K562 (cell line): ENCODE data around the gene TTC28. TPM values are rescaled to one million over a fixed set of nuclear protein-coding genes. Genes with fewer than 3 reads are reported as not detected.

ENCODE experiments used
- ATAC-seq: fragments of 200-7000 bp; cut with Tn5 transposase; 3 replicates; pipeline ENCODE4 v1.9.1; 2020; ENCODE audit warnings: moderate library complexity
- BruUV-seq: library from RNA; stranded (reverse); fragments of 400-500 nt; replicated peaks from 2 replicates; lab custom pipeline; 2021; lab: Mats Ljungman, UMichigan
- CTCF ChIA-PET: fragments of 300-600 bp; formaldehyde crosslinking; extraction: SDS; loops from one replicate; lab custom pipeline; 2021; ENCODE audit warnings: low intra/inter-chr PET ratio; lab: Yijun Ruan, JAX
- POLR2A ChIA-PET: fragments of 300-600, 350-650 bp; sonication (Branson Sonifier 250); formaldehyde crosslinking; extraction: SDS; loops from one replicate; lab custom pipeline; 2021; ENCODE audit warnings: antibody characterized with exemption, inconsistent platforms; lab: Yijun Ruan, JAX
- DNase-seq, 4 experiments: peaks; one replicate each; pipeline versions ENCODE4 v3.0.0 to v3.0.0-alpha.2; 2011 to 2018; ENCODE audit warnings: low spot score in 3 of 4, mixed read lengths in 3 of 4; ENCODE audit errors: extremely low read depth in 1 of 4
- FAIRE-seq: peaks from 2 replicates; lab custom pipeline; 2011; peaks lifted over from hg19 to GRCh38; lab: Jason Lieb, UNC
- H2AFZ ChIP-seq: 2 replicates; pipeline ENCODE4 v1.6.0; 2011; ENCODE audit warnings: low read depth, low read length, control low read depth, inconsistent platforms
- H3K27ac ChIP-seq: fragments of 200-600 bp; 3 replicates; pipeline ENCODE4 v1.8.0; 2011; ENCODE audit warnings: low read depth, mild to moderate bottlenecking, control low read depth, inconsistent platforms, low read length, moderate library complexity, mixed read lengths; ENCODE audit errors: extremely low read depth
- H3K27me3 ChIP-seq, 2 experiments: fragments of 300-600 bp in 1 of 2; 2 replicates in 1 of 2; 3 replicates in 1 of 2; pipeline versions ENCODE4 v1.6.0 to v1.8.0; 2011; ENCODE audit warnings: inconsistent platforms in 2 of 2, low read length in 2 of 2, mild to moderate bottlenecking in 1 of 2, mixed read lengths in 1 of 2, moderate library complexity in 1 of 2; ENCODE audit not compliant: control insufficient read depth in 2 of 2, insufficient read depth in 2 of 2
- H3K36me3 ChIP-seq: fragments of 300-600 bp; 3 replicates; pipeline ENCODE4 v1.8.0; 2011; ENCODE audit warnings: mild to moderate bottlenecking, low read length, inconsistent platforms; ENCODE audit not compliant: control insufficient read depth, insufficient read depth
- H3K4me1 ChIP-seq, 2 experiments: fragments of 200-600 bp in 1 of 2; replicated peaks in 1 of 2; 2 replicates in 1 of 2; 3 replicates in 1 of 2; pipeline versions ENCODE4 v1.5.1 to v1.8.0; 2011; ENCODE audit warnings: inconsistent platforms in 2 of 2, low read length in 2 of 2, mild to moderate bottlenecking in 1 of 2, mixed read lengths in 1 of 2, moderate library complexity in 1 of 2; ENCODE audit not compliant: control insufficient read depth in 2 of 2, insufficient read depth in 2 of 2
- H3K4me2 ChIP-seq: 2 replicates; pipeline ENCODE4 v1.6.1; 2011; ENCODE audit warnings: low read length, control low read depth, inconsistent platforms, mixed read lengths; ENCODE audit not compliant: insufficient read depth
- H3K4me3 ChIP-seq: fragments of 200-600 bp; sonication (generic), shearing (Covaris generic); 2 replicates; pipeline ENCODE4 v1.5.1; 2016; ENCODE audit warnings: control low read depth, inconsistent platforms
- H3K79me2 ChIP-seq: fragments of 200-600 bp; 3 replicates; pipeline ENCODE4 v1.8.0; 2011; ENCODE audit warnings: low read length, inconsistent platforms; ENCODE audit not compliant: control insufficient read depth, insufficient read depth
- H3K9ac ChIP-seq, 2 experiments: 2 replicates each; pipeline versions ENCODE4 v1.6.0 to v1.6.1; 2011; ENCODE audit warnings: low read depth in 2 of 2, low read length in 2 of 2, control low read depth in 1 of 2, inconsistent platforms in 1 of 2, mild to moderate bottlenecking in 1 of 2, mixed read lengths in 1 of 2; ENCODE audit not compliant: insufficient read depth in 1 of 2
- H3K9me1 ChIP-seq: one replicate; pipeline ENCODE4 v1.6.0; 2011; ENCODE audit warnings: inconsistent platforms, mild to moderate bottlenecking, low read length, moderate library complexity; ENCODE audit not compliant: control insufficient read depth, insufficient read depth
- H3K9me3 ChIP-seq: replicated peaks from 2 replicates; pipeline ENCODE4 v1.5.1; 2011; ENCODE audit warnings: low read depth, low read length, inconsistent platforms; ENCODE audit not compliant: control insufficient read depth, insufficient read depth
- H4K20me1 ChIP-seq: replicated peaks from 2 replicates; pipeline ENCODE4 v1.6.1; 2011; ENCODE audit warnings: low read length, inconsistent platforms, mixed read lengths; ENCODE audit not compliant: control insufficient read depth, insufficient read depth
- ADNP ChIP-seq: fragments of 200-800 bp; sonication (Bioruptor generic); IDR thresholded peaks from 2 replicates; pipeline ENCODE4 v1.6.1; 2016; ENCODE audit warnings: missing genetic modification characterization, missing compliant biosample characterization
- BRCA1 ChIP-seq, 2 experiments: fragments of 450-650 bp in 1 of 2; sonication (generic) in 1 of 2; formaldehyde crosslinking in 1 of 2; IDR thresholded peaks; 2 replicates each; pipeline versions ENCODE4 v1.5.0 to v1.6.1; 2017 to 2020; ENCODE audit warnings: mild to moderate bottlenecking in 1 of 2, missing genetic modification reagents in 1 of 2
- C11orf30 ChIP-seq: fragments of 450-650 bp; IDR thresholded peaks from 2 replicates; pipeline ENCODE4 v1.6.1; 2016; ENCODE audit warnings: low read depth, mild to moderate bottlenecking
- CTBP1 ChIP-seq: fragments of 450-650 bp; IDR thresholded peaks from 2 replicates; pipeline ENCODE4 v1.6.1; 2016; ENCODE audit warnings: borderline replicate concordance
- FOXJ2 ChIP-seq: fragments of 200-800 bp; sonication (Bioruptor generic); IDR thresholded peaks from 2 replicates; pipeline ENCODE4 v1.6.1; 2016; ENCODE audit warnings: missing genetic modification characterization, missing compliant biosample characterization
- MAFG ChIP-seq: fragments of 450-650 bp; conservative IDR thresholded peaks from 2 replicates; pipeline ENCODE4 v1.6.1; 2016; ENCODE audit warnings: missing genetic modification characterization, missing compliant biosample characterization
- MTA2 ChIP-seq: fragments of 450-650 bp; IDR thresholded peaks from 2 replicates; pipeline ENCODE4 v1.6.1; 2016; ENCODE audit warnings: low read depth
- U2AF2 ChIP-seq: fragments of 200-400 bp; formaldehyde crosslinking; optimal IDR thresholded peaks from 2 replicates; pipeline ENCODE3; 2017; ENCODE audit warnings: low read depth, mild to moderate bottlenecking, low read length
- ZNF316 ChIP-seq: fragments of 450-650 bp; IDR thresholded peaks from 2 replicates; pipeline ENCODE4 v1.6.1; 2016
- ZNF609 ChIP-seq: sonication (generic); formaldehyde crosslinking; IDR thresholded peaks from 2 replicates; pipeline ENCODE4 v1.8.1; 2023; ENCODE audit warnings: missing genetic modification reagents, mild to moderate bottlenecking, borderline replicate concordance
- WGBS: fragments of 100-300 bp; shearing (Covaris generic); methylation state at CpG from one replicate; pipeline ENCODE4 v1.1.6; 2016; ENCODE audit warnings: low coverage, mixed read lengths; ENCODE audit not compliant: insufficient coverage; ENCODE audit errors: missing lambda C conversion rate; 5-methylcytosine and 5-hydroxymethylcytosine counted together
- in situ Hi-C: fragments of 300-500 bp; cut with MboI; formaldehyde crosslinking; loops from 4 replicates; pipeline ENCODE4 v1.15.0; 2018; ENCODE audit warnings: inconsistent platforms, mixed read lengths
- intact Hi-C: fragments of 100-400 bp; cut with micrococcal nuclease; formaldehyde crosslinking; loops from 2 replicates; pipeline ENCODE4 v1.14.2; 2022
- polyA plus RNA-seq, 8 experiments: library from polyadenylated mRNA; depleted of rRNA in 4 of 8; stranded (reverse) in 5 of 8; unstranded in 3 of 8; fragments of >200 nt; fragmentation: Nextera tagmentation in 2 of 8; fragmentation: Illumina TruSeq in 1 of 8; extraction: Ambion mirVana in 2 of 8; extraction: Trizol in 1 of 8; gene quantifications; 2 replicates each; pipeline versions ENCODE4 v1.2.1 to v1.2.3, GENCODE V29; 2011 to 2014; ENCODE audit warnings: inconsistent platforms in 1 of 8, missing spikeins in 1 of 8
- total RNA-seq, 7 experiments: library from RNA; depleted of rRNA in 6 of 7; stranded (reverse); fragments of >200 nt in 6 of 7; fragmentation: Illumina TruSeq in 2 of 7; extraction: Trizol in 2 of 7; gene quantifications; 2 replicates each; pipeline versions ENCODE4 v1.2.1 to v1.2.3, GENCODE V29; 2011 to 2021; ENCODE audit warnings: low replicate concordance in 1 of 7

The TTC28 gene
- total and polyA plus RNA-seq, 9 of the 15 experiments (the other 6 are each of a cell fraction or from before 2014, with no cell fraction given), result 0.22 to 10.7 (median 3.1) TPM

- Histone ChIP-seq H3K36me3 (no peaks in the 10 kb centered on the region), H3K4me2 (no peak overlapping the region), H3K9ac (no peak overlapping the region), H3K4me1 (peaks cover 0 to 12% of the 10 kb centered on the region in 2 experiments; a peak in 3 of 5 replicates), H2AFZ (0 out of 2 replicates have a peak overlapping the region, but pooled peaks have one; percentile 81), H3K9me3 (no peaks in the 10 kb centered on the region), H4K20me1 (no peaks in the 10 kb centered on the region), H3K9me1 (no peaks in the 10 kb centered on the region), H3K4me3 (no peak overlapping the region), H3K79me2 (no peaks in the 10 kb centered on the region; the same call in 1 of the 3 replicates), H3K27ac (no peak overlapping the region), H3K27me3 (no peaks in the 10 kb centered on the region)
- 68% methylated on average over 4 of the region's 4 CpGs for WGBS
- intact Hi-C loops (loop anchor here (5.0 to 10.0 kb wide), 3 partner anchors 152 to 416 kb away; no protein-coding TSS in a partner anchor), in situ Hi-C loops (loop anchor here (10.0 kb wide), 1 partner anchor 416 kb away; no protein-coding TSS in a partner anchor)
- TF ChIP-seq ADNP (tag), result no peak
- peak; percentile 55; the same call in 1 of the 2 replicates for TF ChIP-seq C11orf30
- peak; percentile 42 for TF ChIP-seq MAFG (tag)
- TF ChIP-seq FOXJ2 (tag), result peak; percentile 45; the same call in 1 of the 2 replicates
- no peak for TF ChIP-seq ZNF609 (CRISPR knock-in tag)
- no peak for TF ChIP-seq MTA2
- no peak for TF ChIP-seq U2AF2
- no peak for TF ChIP-seq CTBP1
- no peak for TF ChIP-seq BRCA1 (IDR thresholded peaks at IDR 0.05)
- no peak for TF ChIP-seq BRCA1 (CRISPR knock-in tag; IDR thresholded peaks at IDR 0.05)
- peak; percentile 66 for TF ChIP-seq ZNF316
- FAIRE-seq, result no peak
- no peak for ATAC-seq
- DNase-seq, result no peak
- ChIA-PET CTCF (interaction anchor here (1.0 to 1.1 kb wide), 2 partner anchors 154 to 389 kb away, joined by 3 to 4 read pairs; no protein-coding TSS in a partner anchor), POLR2A (no interaction called here)
- no TSS peak for BruUV-seq
These were observed 238.8 kb downstream of the TTC28 start for GRCh38 chr22:28440592-28441390.
